Activated CD8-positive, alpha-beta memory T cell treated with anti-CD3 and anti-CD28 coated beads for 36 hours (primary cell): ENCODE results near the gene ABCA13. TPM values are rescaled to one million over a fixed set of nuclear protein-coding genes. Genes with fewer than 3 reads are reported as not detected.
"Not testable (repeated sequence)": the region's sequence is repeated elsewhere in the genome, so short reads cannot be mapped to it uniquely, and the experiment has no call there.

Experiments
- CTCF ChIA-PET: fragments of 350-600 bp; sonication (Branson Sonifier 250); formaldehyde crosslinking; loops from one replicate; lab custom pipeline; 2021; ENCODE audit warnings: antibody characterized with exemption; lab: Charles Lee
- POLR2A ChIA-PET: fragments of 350-600 bp; sonication (Branson Sonifier 250); formaldehyde crosslinking; loops from one replicate; lab custom pipeline; 2021; ENCODE audit warnings: antibody characterized with exemption; lab: Charles Lee
- total RNA-seq, 2 experiments: library from RNA; stranded (reverse); gene quantifications; one replicate each; pipeline ENCODE4 v1.2.3, GENCODE V29; 2021

The ABCA13 gene, protein sequence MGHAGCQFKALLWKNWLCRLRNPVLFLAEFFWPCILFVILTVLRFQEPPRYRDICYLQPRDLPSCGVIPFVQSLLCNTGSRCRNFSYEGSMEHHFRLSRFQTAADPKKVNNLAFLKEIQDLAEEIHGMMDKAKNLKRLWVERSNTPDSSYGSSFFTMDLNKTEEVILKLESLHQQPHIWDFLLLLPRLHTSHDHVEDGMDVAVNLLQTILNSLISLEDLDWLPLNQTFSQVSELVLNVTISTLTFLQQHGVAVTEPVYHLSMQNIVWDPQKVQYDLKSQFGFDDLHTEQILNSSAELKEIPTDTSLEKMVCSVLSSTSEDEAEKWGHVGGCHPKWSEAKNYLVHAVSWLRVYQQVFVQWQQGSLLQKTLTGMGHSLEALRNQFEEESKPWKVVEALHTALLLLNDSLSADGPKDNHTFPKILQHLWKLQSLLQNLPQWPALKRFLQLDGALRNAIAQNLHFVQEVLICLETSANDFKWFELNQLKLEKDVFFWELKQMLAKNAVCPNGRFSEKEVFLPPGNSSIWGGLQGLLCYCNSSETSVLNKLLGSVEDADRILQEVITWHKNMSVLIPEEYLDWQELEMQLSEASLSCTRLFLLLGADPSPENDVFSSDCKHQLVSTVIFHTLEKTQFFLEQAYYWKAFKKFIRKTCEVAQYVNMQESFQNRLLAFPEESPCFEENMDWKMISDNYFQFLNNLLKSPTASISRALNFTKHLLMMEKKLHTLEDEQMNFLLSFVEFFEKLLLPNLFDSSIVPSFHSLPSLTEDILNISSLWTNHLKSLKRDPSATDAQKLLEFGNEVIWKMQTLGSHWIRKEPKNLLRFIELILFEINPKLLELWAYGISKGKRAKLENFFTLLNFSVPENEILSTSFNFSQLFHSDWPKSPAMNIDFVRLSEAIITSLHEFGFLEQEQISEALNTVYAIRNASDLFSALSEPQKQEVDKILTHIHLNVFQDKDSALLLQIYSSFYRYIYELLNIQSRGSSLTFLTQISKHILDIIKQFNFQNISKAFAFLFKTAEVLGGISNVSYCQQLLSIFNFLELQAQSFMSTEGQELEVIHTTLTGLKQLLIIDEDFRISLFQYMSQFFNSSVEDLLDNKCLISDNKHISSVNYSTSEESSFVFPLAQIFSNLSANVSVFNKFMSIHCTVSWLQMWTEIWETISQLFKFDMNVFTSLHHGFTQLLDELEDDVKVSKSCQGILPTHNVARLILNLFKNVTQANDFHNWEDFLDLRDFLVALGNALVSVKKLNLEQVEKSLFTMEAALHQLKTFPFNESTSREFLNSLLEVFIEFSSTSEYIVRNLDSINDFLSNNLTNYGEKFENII (N-terminal part only)
- not detected for total RNA-seq

DNA sequence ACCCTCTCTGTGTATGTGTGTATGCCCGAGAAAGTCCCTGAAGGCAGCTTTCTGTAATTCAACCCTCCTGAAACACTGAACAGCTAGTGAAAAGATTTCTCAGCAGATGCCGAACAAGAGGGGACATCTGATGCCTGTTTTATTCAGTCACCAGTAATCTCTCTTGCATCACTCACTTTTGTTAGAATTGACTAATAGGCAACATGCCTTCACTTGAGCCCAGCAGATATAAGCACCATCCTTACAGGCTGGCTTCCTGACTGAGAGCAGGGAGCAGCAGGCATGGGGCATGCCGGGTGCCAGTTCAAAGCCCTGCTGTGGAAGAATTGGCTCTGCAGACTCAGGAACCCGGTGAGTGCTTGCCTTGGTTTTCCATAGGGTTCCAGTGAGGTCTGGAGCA is at the start of gene ABCA13:
Gene ABCA13 (plus strand): TSS at position 257 of the 400 bp plus-strand sequence. CDS start 26 bp downstream, at position 283.
- ChIA-PET CTCF (no interaction called here), POLR2A (no interaction called here)

DNA sequence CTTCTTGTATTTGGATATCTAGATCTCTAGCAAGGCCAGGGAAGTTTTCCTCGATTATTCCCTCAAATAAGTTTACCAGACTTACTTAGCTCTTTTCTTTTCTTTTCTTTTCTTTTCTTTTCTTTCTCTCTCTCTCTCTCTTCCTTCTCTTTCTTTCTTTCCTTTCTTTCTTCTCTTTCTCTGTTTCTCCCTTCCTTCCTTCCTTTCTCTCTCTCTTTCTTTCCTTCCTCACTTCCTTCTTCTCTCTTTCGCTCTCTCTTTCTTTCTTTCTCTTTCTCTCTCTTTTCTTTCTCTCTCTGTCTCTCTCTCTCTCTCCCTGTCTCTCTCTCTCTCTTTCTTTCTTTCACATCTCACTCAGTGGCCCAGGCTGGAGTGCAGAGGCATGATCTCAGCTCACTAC is 45.2 kb upstream of the ABCA13 start:
- ChIA-PET CTCF (no interaction called here), POLR2A (no interaction called here)

GRCh38 chr7:48130658-48131108 is 40.6 kb upstream of the ABCA13 start:
- CTCF ChIA-PET, result interaction anchor here (0.9 kb wide), 1 partner anchor 20 kb away, joined by 3 read pairs; no protein-coding TSS in a partner anchor
- POLR2A ChIA-PET, result interaction anchor here (0.8 kb wide), 1 partner anchor 34 kb away, joined by 3 read pairs; no protein-coding TSS in a partner anchor

DNA sequence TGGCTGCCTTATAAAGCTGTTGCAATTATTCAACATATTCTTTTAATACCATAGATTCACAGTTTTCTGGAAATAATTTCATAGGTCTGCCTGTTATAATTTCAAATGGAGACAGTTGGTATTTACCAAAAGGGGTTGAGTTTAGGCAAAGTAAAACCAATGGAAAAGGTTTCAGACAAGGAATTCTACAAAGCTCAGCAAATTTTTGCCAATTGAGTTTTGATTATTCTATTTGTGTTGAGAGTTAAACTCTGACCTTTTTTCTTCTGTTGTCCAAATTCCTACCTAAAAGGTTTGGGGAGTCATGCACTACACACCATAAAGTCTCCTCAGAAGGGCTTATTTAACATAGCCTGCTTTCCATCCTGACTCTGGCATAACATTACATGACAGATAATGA is 38.5 kb upstream of the ABCA13 start:
- ChIA-PET CTCF (interaction anchor here (0.8 kb wide), 1 partner anchor 23 kb away, joined by 3 read pairs; no protein-coding TSS in a partner anchor), POLR2A (no interaction called here)

- POLR2A ChIA-PET, result no interaction called here
Observed at GRCh38 chr7:48139459-48139858, 31.8 kb upstream of the ABCA13 start.

GRCh38 chr7:48140001-48140681 is 31.1 kb upstream of the ABCA13 start:
- ChIA-PET CTCF (interaction anchor here (2.1 kb wide), 1 partner anchor 30 kb away, joined by 5 read pairs; no protein-coding TSS in a partner anchor), POLR2A (no interaction called here)

More at GRCh38 chr7:48139459-48139858, 31.8 kb upstream of the ABCA13 start:
- CTCF ChIA-PET, result no interaction called here

GRCh38 chr7:48141521-48141920 is 29.7 kb upstream of the ABCA13 start:
- CTCF ChIA-PET, result interaction anchor here (2.1 kb wide), 1 partner anchor 31 kb away, joined by 5 read pairs; no protein-coding TSS in a partner anchor
- POLR2A ChIA-PET, result no interaction called here

- ChIA-PET CTCF (no interaction called here), POLR2A (no interaction called here)
Observed at GRCh38 chr7:48144291-48144768, 26.9 kb upstream of the ABCA13 start.

DNA sequence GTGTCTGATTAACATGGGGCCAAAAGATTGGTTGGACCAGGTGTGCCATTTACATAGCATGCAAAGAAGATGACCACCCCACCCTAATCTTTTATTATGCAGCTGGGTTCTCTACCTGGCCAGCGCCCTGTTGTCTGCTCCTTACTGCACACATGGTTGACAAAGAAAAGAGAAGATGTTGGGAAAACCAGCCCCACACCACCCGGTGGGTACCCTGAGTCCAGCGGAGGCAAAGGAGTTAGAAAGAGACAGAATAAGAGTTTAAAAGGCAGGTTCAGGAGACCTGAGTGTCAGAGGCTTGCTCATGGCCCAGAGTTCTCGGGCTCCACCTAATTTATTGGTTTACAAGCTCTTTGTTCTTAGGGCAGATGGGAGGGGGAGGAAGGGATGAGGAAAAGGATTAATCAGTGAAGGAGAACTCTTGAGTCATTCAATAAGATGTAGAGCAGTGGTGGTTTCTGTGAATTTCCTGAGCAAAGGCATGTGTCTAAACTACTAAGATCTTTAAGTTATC is 24.1 kb upstream of the ABCA13 start:
- ChIA-PET POLR2A (no interaction called here), CTCF (no interaction called here)

GRCh38 chr7:48147690-48148089 is 23.6 kb upstream of the ABCA13 start:
- CTCF ChIA-PET, POLR2A ChIA-PET: not testable (repeated sequence)

DNA sequence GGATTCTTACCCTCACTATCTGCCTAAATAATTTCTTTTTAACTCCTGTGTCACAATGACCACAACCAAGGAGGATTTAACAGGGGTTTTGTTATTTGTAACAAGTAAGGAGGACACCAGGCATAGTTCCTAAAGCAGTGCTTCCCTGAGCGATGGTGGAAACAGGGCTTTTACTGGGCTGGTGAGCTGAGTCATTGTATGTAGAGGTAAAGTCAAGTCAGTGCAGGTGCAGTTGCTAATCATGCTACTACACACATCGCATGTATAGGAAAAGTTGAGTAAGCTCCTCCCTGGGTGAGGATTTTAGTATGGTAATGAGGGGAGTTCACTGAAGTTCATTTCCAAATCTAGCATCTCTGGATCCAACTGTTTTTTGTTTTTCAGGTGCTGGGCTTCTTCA is 22.9 kb upstream of the ABCA13 start:
- POLR2A ChIA-PET, result no interaction called here
- CTCF ChIA-PET, result no interaction called here

DNA sequence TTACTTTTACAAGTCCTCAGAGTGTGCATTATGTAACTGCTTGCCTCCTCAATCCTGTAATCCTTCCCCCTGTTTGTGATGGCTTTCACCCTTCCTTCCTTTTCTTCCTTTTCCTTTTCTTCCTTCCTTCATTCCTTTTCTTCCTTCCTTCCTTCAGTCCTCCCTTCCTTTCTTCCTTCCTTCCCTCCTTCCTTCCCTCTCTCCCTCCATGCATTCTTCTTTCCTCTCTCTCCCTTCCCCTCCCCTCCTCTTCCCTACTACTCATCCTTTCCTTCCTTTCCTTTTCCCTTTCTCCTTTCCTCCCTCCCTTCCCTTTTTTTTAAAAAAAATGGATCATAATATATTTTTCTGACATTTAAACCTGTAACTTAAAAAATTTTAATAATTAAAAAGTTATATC is 22.2 kb upstream of the ABCA13 start:
- ChIA-PET POLR2A (no interaction called here), CTCF (no interaction called here)

DNA sequence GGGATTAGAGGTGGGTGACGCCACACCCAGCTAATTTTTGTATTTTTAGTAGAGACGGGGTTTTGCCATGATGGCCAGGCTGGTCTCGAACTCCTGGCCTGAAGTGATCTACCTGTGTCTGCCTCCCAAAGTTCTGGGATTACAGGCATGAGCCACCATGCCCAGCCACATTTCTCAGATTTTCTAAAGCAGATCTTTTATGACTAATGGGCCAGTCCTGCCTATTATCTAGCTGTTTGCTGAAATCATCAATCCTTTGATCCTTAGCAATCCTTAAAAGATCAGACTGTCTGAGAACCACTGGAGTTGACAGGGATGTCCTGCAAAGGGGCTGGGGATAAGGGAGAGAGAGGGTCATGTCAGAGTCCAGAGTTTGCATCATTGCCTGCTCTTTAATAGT is 21.2 kb upstream of the ABCA13 start:
- POLR2A ChIA-PET, result no interaction called here

GRCh38 chr7:48154792-48155413 is 16.4 kb upstream of the ABCA13 start:
- ChIA-PET POLR2A (no interaction called here), CTCF (interaction anchor here (0.6 to 1.6 kb wide), 9 partner anchors 18 to 358 kb away, joined by 3 to 6 read pairs (median 3); no protein-coding TSS in a partner anchor)

More for the DNA sequence above, 21.2 kb upstream of the ABCA13 start:
- CTCF ChIA-PET, result no interaction called here

- POLR2A ChIA-PET, result no interaction called here
- CTCF ChIA-PET, result no interaction called here
Observed at GRCh38 chr7:48158404-48158803, 12.9 kb upstream of the ABCA13 start.

- POLR2A ChIA-PET, result no interaction called here
- CTCF ChIA-PET, result no interaction called here
Observed at GRCh38 chr7:48161407-48162125, 9.7 kb upstream of the ABCA13 start.

GRCh38 chr7:48165157-48165556 is 6.1 kb upstream of the ABCA13 start:
- CTCF ChIA-PET, result no interaction called here
- POLR2A ChIA-PET, result no interaction called here
